ENCODE measurements around the gene KIRREL2.
"Not testable (repeated sequence)": the region's sequence is repeated elsewhere in the genome, so short reads cannot be mapped to it uniquely, and the experiment has no call there.

The KIRREL2 gene

GRCh38 chr19:35833972-35834371 lies 22.7 kb upstream of the KIRREL2 start:
- no peak for DNase-seq (ENCODE audit: low read depth)
- TF ChIP-seq, protein P1, sequence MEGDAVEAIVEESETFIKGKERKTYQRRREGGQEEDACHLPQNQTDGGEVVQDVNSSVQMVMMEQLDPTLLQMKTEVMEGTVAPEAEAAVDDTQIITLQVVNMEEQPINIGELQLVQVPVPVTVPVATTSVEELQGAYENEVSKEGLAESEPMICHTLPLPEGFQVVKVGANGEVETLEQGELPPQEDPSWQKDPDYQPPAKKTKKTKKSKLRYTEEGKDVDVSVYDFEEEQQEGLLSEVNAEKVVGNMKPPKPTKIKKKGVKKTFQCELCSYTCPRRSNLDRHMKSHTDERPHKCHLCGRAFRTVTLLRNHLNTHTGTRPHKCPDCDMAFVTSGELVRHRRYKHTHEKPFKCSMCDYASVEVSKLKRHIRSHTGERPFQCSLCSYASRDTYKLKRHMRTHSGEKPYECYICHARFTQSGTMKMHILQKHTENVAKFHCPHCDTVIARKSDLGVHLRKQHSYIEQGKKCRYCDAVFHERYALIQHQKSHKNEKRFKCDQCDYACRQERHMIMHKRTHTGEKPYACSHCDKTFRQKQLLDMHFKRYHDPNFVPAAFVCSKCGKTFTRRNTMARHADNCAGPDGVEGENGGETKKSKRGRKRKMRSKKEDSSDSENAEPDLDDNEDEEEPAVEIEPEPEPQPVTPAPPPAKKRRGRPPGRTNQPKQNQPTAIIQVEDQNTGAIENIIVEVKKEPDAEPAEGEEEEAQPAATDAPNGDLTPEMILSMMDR (conservative IDR thresholded peaks at IDR 0.05; ENCODE audit: low read length): no peak
- H3K4me3 ChIP-seq (ENCODE audit: low read length): no peak overlapping the region

DNA sequence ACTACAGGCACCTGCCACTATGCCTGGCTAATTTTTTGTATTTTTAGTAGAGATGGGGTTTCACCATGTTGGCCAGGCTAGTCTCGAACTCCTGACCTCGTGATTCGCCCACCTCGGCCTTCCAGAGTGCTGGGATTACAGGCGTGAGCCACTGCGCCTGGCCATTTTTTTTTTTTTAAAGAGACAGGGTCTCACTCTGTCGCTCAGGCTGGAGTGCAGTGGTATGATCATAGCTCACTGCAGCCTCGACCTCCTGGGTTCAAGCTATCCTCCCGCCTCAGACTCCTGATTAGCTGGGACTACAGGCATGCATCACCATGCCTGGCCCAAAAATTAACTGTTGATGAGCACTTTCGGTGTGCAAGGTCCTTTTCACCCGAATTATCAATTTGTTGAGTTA lies 20.6 kb upstream of the KIRREL2 start:
- H3K4me3 ChIP-seq (ENCODE audit: low read length); DNase-seq (ENCODE audit: low read depth): not testable (repeated sequence)

- TF ChIP-seq, protein P1 (conservative IDR thresholded peaks at IDR 0.05; ENCODE audit: low read length): no peak
- no peak overlapping the region for H3K4me3 ChIP-seq (ENCODE audit: low read length)
- DNase-seq (ENCODE audit: low read depth): no peak
These were observed 14.6 kb upstream of the KIRREL2 start for GRCh38 chr19:35841961-35842595.

- no peak overlapping the region for H3K4me3 ChIP-seq (ENCODE audit: low read length)
- DNase-seq (ENCODE audit: low read depth): no peak
- TF ChIP-seq, protein P1 (conservative IDR thresholded peaks at IDR 0.05; ENCODE audit: low read length): no peak
These were observed 13.9 kb upstream of the KIRREL2 start for GRCh38 chr19:35842666-35843272.

GRCh38 chr19:35843676-35844481 lies 12.8 kb upstream of the KIRREL2 start:
- no peak for DNase-seq (ENCODE audit: low read depth)
- no peak overlapping the region for H3K4me3 ChIP-seq (ENCODE audit: low read length)
- TF ChIP-seq, protein P1 (conservative IDR thresholded peaks at IDR 0.05; ENCODE audit: low read length): no peak

- TF ChIP-seq, protein P1 (conservative IDR thresholded peaks at IDR 0.05; ENCODE audit: low read length): no peak
- H3K4me3 ChIP-seq (ENCODE audit: low read length): no peak overlapping the region
- DNase-seq (ENCODE audit: low read depth): no peak
These were observed 12.1 kb upstream of the KIRREL2 start for GRCh38 chr19:35844482-35845214.
